ENCODE measurements around the gene ENG. TPM values are rescaled to one million over a fixed set of nuclear protein-coding genes. Genes with fewer than 3 reads are reported as not detected.

ENG gene
- polyA plus RNA-seq, 1 experiment, result 17.2 TPM

GRCh38 chr9:127866535-127866934 is 12.1 kb upstream of the ENG start:
- TF ChIP-seq CTCF (IDR thresholded peaks at IDR 0.05; ENCODE audit: low read depth, low read length), result 0 out of 2 replicates have a peak, but pooled peaks have one; percentile 0
- DNase-seq (ENCODE audit: low read depth, low spot score), result no peak
- Histone ChIP-seq H3K4me3 (ENCODE audit: low read depth, low read length) (no peak overlapping the region), H3K27ac (ENCODE audit: low read depth, low read length) (no peak overlapping the region), H3K27me3 (ENCODE audit: control insufficient read depth, insufficient read depth, low read length) (no peaks in the 10 kb centered on the region), H3K9me3 (ENCODE audit: control insufficient read depth, insufficient read depth, low read length) (no peaks in the 10 kb centered on the region; the same call in 1 of the 2 replicates)
- ChIA-PET CTCF (no interaction called here), POLR2A (no interaction called here)

GRCh38 chr9:127865645-127866464 is 11.4 kb upstream of the ENG start:
- CTCF ChIA-PET, result no interaction called here
- TF ChIP-seq CTCF (IDR thresholded peaks at IDR 0.05; ENCODE audit: low read depth, low read length), result peak; percentile 1; the same call in 1 of the 2 replicates
- Histone ChIP-seq H3K27me3 (ENCODE audit: control insufficient read depth, insufficient read depth, low read length) (no peaks in the 10 kb centered on the region), H3K27ac (ENCODE audit: low read depth, low read length) (no peak overlapping the region), H3K4me3 (ENCODE audit: low read depth, low read length) (no peak overlapping the region), H3K9me3 (ENCODE audit: control insufficient read depth, insufficient read depth, low read length) (no peaks in the 10 kb centered on the region; the same call in 1 of the 2 replicates)
- DNase-seq (ENCODE audit: low read depth, low spot score), result no peak
- POLR2A ChIA-PET, result interaction anchor here (0.6 kb wide), 1 partner anchor 51 kb away, joined by 3 read pairs; the partner anchor contains the start of gene ST6GALNAC4

DNA sequence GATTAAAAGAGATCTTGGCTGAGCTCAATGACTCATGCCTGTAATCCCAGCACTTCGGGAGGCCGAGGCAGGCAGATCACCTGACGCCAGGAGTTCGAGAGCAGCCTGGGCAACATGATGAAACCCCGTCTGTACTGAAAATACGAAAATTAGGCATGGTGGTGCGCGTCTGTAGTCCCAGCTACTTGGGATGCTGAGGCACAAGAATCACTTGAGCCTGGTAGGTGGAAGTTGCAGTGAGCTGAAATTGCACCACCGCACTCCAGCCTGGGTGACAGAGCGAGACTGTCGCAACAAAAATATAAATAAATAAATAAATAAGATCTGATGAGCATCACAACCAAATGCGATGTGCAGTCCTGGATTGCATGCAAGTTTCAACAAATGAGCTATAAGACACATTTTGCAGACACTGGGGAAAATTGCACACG is 8.7 kb upstream of the ENG start:
- ChIA-PET CTCF (interaction anchor here (1.4 kb wide), 1 partner anchor 128 kb away, joined by 7 read pairs; the partner anchor contains the start of gene TOR2A), POLR2A (interaction anchor here (0.6 to 1.1 kb wide), 2 partner anchors 10 to 416 kb away, joined by 3 to 5 read pairs; no protein-coding TSS in a partner anchor)
- TF ChIP-seq CTCF (IDR thresholded peaks at IDR 0.05; ENCODE audit: low read depth, low read length), result no peak
- no peak overlapping the region for H3K4me3 ChIP-seq (ENCODE audit: low read depth, low read length)
- no peak for DNase-seq (ENCODE audit: low read depth, low spot score)
- H3K9me3 ChIP-seq (ENCODE audit: control insufficient read depth, insufficient read depth, low read length), result no peaks in the 10 kb centered on the region; the same call in 1 of the 2 replicates
- no peak overlapping the region for H3K27ac ChIP-seq (ENCODE audit: low read depth, low read length)
- no peaks in the 10 kb centered on the region for H3K27me3 ChIP-seq (ENCODE audit: control insufficient read depth, insufficient read depth, low read length)

- Histone ChIP-seq H3K27ac (ENCODE audit: low read depth, low read length) (no peak overlapping the region), H3K27me3 (ENCODE audit: control insufficient read depth, insufficient read depth, low read length) (no peaks in the 10 kb centered on the region), H3K4me3 (ENCODE audit: low read depth, low read length) (no peak overlapping the region), H3K9me3 (ENCODE audit: control insufficient read depth, insufficient read depth, low read length) (no peaks in the 10 kb centered on the region; the same call in 1 of the 2 replicates)
- no peak for DNase-seq (ENCODE audit: low read depth, low spot score)
- CTCF ChIA-PET, result interaction anchor here (1.4 to 1.7 kb wide), 2 partner anchors 8 to 128 kb away, joined by 7 to 12 read pairs; partner anchors contain the start of gene TOR2A
- POLR2A ChIA-PET, result interaction anchor here (1.1 kb wide), 1 partner anchor 11 kb away, joined by 5 read pairs; no protein-coding TSS in a partner anchor
- TF ChIP-seq CTCF (IDR thresholded peaks at IDR 0.05; ENCODE audit: low read depth, low read length), result no peak
Measured at GRCh38 chr9:127862075-127863011, 7.9 kb upstream of the ENG start.
